SH-SY5Y (cell line): ENCODE results near the gene PRKCH.

Source experiments
- GATA2 ChIP-seq: IDR thresholded peaks from 2 replicates; pipeline ENCODE4 v1.6.1; 2011; ENCODE audit warnings: mild to moderate bottlenecking, low read depth, low read length
- GATA3 ChIP-seq: IDR thresholded peaks from 2 replicates; pipeline ENCODE4 v1.6.1; 2011; ENCODE audit warnings: low read depth, mild to moderate bottlenecking, low read length, moderate library complexity

DNA sequence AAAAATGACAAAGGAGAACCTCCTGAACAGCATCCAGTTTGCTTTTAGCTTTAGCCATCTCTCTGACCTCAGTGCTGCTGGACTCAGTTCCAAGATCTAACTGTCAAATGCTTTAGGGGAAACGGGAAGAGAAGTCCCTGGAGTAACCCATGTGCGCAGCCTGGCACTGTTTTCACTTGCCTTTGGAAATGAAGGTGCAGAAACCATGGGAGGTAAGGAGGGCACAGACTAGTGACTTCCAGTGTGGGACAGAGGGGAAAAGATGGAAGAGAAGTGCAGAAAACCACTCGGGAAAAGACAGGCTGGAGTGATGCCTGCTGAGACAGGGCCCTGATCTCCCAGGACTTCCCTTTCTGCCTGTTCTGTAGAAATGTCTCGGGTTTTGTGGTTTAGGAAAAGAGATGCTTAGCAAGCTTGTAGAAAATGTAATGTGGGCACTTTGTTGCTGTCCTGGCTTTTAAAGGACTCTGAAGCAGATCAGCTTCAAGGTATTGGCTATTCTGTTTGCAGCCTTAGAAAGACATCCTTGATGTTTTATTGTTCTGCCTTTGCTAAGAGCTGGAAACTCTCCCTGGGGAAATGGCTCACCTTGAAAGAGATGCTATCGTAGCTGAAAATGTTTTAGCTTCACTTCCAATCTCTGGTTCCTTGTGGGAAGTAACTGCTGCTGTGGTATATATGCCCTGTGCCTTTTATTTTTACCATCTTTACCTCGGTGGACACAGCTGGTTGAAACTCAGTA lies 249.3 kb downstream of the PRKCH start:
- no peak for TF ChIP-seq GATA2
- no peak for TF ChIP-seq GATA3
